SK-N-SH treated with all-trans-retinoic acid at 6 μM for 48 hours (cell line): ENCODE measurements around the gene OXNAD1.

ENCODE experiments used
- ARNTL ChIP-seq: fragments of 450-650 bp; formaldehyde crosslinking; IDR thresholded peaks from 2 replicates; pipeline ENCODE4 v1.5.0; 2020; ENCODE audit warnings: low read depth, mild to moderate bottlenecking, moderate library complexity, borderline replicate concordance
- TF ChIP-seq, protein P1 (sequence below): fragments of 250-450 bp; sonication (Bioruptor Pico); IDR thresholded peaks from 2 replicates; pipeline ENCODE4 v1.8.0; 2020; ENCODE audit warnings: mild to moderate bottlenecking, moderate library complexity, borderline replicate concordance
- TF ChIP-seq, protein P2 (sequence below): fragments of 250-450 bp; sonication (Bioruptor Pico); IDR thresholded peaks from 2 replicates; pipeline ENCODE4 v1.5.0; 2020; ENCODE audit warnings: mild to moderate bottlenecking, moderate library complexity

DNA sequence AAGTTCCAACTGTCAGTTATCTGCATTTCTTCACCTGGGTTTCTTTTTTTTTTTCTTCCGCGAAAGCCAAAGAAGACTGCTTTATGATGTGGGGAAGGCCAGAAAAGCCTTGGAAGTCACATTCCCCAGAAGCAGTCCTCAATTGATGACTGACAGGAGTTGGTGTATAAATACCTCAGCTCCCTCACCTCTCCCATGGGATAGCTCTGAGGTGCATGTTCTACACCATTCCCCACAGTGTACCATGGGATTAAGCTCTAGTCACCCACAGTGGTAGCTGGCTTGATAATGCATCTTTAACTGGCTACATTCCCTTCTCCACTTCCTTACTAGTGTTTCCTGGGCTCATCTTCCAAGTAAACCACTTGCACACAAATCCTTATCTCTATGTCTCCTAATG lies 30.7 kb upstream of the OXNAD1 start:
- no peak for TF ChIP-seq ARNTL (CRISPR knock-in tag)
- TF ChIP-seq, protein P1, sequence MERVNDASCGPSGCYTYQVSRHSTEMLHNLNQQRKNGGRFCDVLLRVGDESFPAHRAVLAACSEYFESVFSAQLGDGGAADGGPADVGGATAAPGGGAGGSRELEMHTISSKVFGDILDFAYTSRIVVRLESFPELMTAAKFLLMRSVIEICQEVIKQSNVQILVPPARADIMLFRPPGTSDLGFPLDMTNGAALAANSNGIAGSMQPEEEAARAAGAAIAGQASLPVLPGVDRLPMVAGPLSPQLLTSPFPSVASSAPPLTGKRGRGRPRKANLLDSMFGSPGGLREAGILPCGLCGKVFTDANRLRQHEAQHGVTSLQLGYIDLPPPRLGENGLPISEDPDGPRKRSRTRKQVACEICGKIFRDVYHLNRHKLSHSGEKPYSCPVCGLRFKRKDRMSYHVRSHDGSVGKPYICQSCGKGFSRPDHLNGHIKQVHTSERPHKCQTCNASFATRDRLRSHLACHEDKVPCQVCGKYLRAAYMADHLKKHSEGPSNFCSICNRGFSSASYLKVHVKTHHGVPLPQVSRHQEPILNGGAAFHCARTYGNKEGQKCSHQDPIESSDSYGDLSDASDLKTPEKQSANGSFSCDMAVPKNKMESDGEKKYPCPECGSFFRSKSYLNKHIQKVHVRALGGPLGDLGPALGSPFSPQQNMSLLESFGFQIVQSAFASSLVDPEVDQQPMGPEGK, result no peak
- TF ChIP-seq, protein P2, sequence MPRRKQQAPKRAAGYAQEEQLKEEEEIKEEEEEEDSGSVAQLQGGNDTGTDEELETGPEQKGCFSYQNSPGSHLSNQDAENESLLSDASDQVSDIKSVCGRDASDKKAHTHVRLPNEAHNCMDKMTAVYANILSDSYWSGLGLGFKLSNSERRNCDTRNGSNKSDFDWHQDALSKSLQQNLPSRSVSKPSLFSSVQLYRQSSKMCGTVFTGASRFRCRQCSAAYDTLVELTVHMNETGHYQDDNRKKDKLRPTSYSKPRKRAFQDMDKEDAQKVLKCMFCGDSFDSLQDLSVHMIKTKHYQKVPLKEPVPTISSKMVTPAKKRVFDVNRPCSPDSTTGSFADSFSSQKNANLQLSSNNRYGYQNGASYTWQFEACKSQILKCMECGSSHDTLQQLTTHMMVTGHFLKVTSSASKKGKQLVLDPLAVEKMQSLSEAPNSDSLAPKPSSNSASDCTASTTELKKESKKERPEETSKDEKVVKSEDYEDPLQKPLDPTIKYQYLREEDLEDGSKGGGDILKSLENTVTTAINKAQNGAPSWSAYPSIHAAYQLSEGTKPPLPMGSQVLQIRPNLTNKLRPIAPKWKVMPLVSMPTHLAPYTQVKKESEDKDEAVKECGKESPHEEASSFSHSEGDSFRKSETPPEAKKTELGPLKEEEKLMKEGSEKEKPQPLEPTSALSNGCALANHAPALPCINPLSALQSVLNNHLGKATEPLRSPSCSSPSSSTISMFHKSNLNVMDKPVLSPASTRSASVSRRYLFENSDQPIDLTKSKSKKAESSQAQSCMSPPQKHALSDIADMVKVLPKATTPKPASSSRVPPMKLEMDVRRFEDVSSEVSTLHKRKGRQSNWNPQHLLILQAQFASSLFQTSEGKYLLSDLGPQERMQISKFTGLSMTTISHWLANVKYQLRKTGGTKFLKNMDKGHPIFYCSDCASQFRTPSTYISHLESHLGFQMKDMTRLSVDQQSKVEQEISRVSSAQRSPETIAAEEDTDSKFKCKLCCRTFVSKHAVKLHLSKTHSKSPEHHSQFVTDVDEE, result no peak
